GM19328 (cell line): ENCODE measurements around the gene GAL3ST1.
"Not testable (repeated sequence)": the region's sequence is repeated elsewhere in the genome, so short reads cannot be mapped to it uniquely, and the experiment has no call there.

Experiments used
- ATAC-seq: cut with Tn5 transposase; IDR thresholded peaks from one replicate; pipeline ENCODE4 v1.9.1; 2021; ENCODE audit warnings: mild to moderate bottlenecking, moderate library complexity; ENCODE audit not compliant: unreplicated experiment

GAL3ST1 gene

GRCh38 chr22:30565341-30565740 is 9.1 kb downstream of the GAL3ST1 start:
- ATAC-seq, result no peak

- ATAC-seq, result no peak
Observed at GRCh38 chr22:30564761-30565119, 9.7 kb downstream of the GAL3ST1 start.

GRCh38 chr22:30564045-30564760 is 10.3 kb downstream of the GAL3ST1 start:
- ATAC-seq, result no peak

- no peak for ATAC-seq
Observed at GRCh38 chr22:30562366-30562765, 12.1 kb downstream of the GAL3ST1 start.

GRCh38 chr22:30561402-30562189 is 12.9 kb downstream of the GAL3ST1 start:
- no peak for ATAC-seq

GRCh38 chr22:30560643-30561202 is 13.7 kb downstream of the GAL3ST1 start:
- not testable (repeated sequence) for ATAC-seq

- no peak for ATAC-seq
Observed at GRCh38 chr22:30559889-30560288, 14.6 kb downstream of the GAL3ST1 start.

- no peak for ATAC-seq
Observed at GRCh38 chr22:30557243-30557642, 17.2 kb downstream of the GAL3ST1 start.

GRCh38 chr22:30556388-30556787 is 18.1 kb downstream of the GAL3ST1 start:
- no peak for ATAC-seq

- no peak for ATAC-seq
Observed at GRCh38 chr22:30555282-30556210, 18.9 kb downstream of the GAL3ST1 start.

- ATAC-seq, result no peak
Observed at GRCh38 chr22:30553971-30554370, 20.5 kb downstream of the GAL3ST1 start.

GRCh38 chr22:30552719-30553118 is 21.7 kb downstream of the GAL3ST1 start:
- no peak for ATAC-seq

GRCh38 chr22:30551813-30552212 is 22.7 kb downstream of the GAL3ST1 start:
- not testable (repeated sequence) for ATAC-seq

- ATAC-seq, result no peak
Observed at GRCh38 chr22:30547188-30547587, 27.3 kb downstream of the GAL3ST1 start.

GRCh38 chr22:30546616-30547015 is 27.8 kb downstream of the GAL3ST1 start, which contains the start of gene SEC14L6:
Gene SEC14L6, minus strand, starts transcription at chr22:30546741. Its CDS starts 59 bp downstream, at chr22:30546682.
- ATAC-seq, result no peak

- ATAC-seq, result no peak
Observed at GRCh38 chr22:30542811-30543188, 31.7 kb downstream of the GAL3ST1 start.

GRCh38 chr22:30541961-30542810 is 32.3 kb downstream of the GAL3ST1 start:
- ATAC-seq, result no peak

GRCh38 chr22:30541511-30541910 is 33.0 kb downstream of the GAL3ST1 start:
- ATAC-seq, result not testable (repeated sequence)

- no peak for ATAC-seq
Observed at GRCh38 chr22:30539368-30539767, 35.1 kb downstream of the GAL3ST1 start.

- ATAC-seq, result no peak
Observed at GRCh38 chr22:30538280-30538679, 36.2 kb downstream of the GAL3ST1 start.
